ENCODE data around the gene SPINT2.
A peak's percentile ranks its signal among the peaks of the same experiment; 100 is the strongest.

The SPINT2 gene

GRCh38 chr19:38268539-38268938 is 4.2 kb downstream of the SPINT2 start:
- DNase-seq: no peak

- DNase-seq: no peak
Observed at GRCh38 chr19:38270587-38271167, 6.3 kb downstream of the SPINT2 start.

- no peak for DNase-seq
Observed at GRCh38 chr19:38273499-38273898, 9.1 kb downstream of the SPINT2 start.

GRCh38 chr19:38274739-38275138 is 10.4 kb downstream of the SPINT2 start:
- peak; percentile 63 to 70 for DNase-seq

- no peak for DNase-seq
Observed at GRCh38 chr19:38276942-38277517, 12.7 kb downstream of the SPINT2 start.

- no peak for DNase-seq
Observed at GRCh38 chr19:38277549-38277948, 13.2 kb downstream of the SPINT2 start.

GRCh38 chr19:38277969-38278680 is 13.8 kb downstream of the SPINT2 start:
- no peak for DNase-seq

- no peak for DNase-seq
Observed at GRCh38 chr19:38278751-38279150, 14.4 kb downstream of the SPINT2 start.

GRCh38 chr19:38280030-38280921 is 15.9 kb downstream of the SPINT2 start:
- no peak for DNase-seq

GRCh38 chr19:38281811-38282566 is 17.6 kb downstream of the SPINT2 start:
- no peak for DNase-seq

- no peak for DNase-seq
Observed at GRCh38 chr19:38283271-38283670, 18.9 kb downstream of the SPINT2 start.

- peak in 1 of 2 donors; percentile 13 for DNase-seq
Observed at GRCh38 chr19:38284422-38284821, 20.0 kb downstream of the SPINT2 start.

GRCh38 chr19:38285567-38285966 is 21.2 kb downstream of the SPINT2 start:
- DNase-seq: no peak

- DNase-seq: peak in 1 of 2 donors; percentile 29
Observed at GRCh38 chr19:38287604-38288003, 23.2 kb downstream of the SPINT2 start.

- no peak for DNase-seq
Observed at GRCh38 chr19:38288123-38288855, 23.9 kb downstream of the SPINT2 start.

- no peak for DNase-seq
Observed at GRCh38 chr19:38289955-38290354, 25.6 kb downstream of the SPINT2 start.

GRCh38 chr19:38290631-38291147 is 26.3 kb downstream of the SPINT2 start:
- DNase-seq: no peak

- DNase-seq: no peak
Observed at GRCh38 chr19:38291855-38292254, 27.5 kb downstream of the SPINT2 start.

GRCh38 chr19:38293281-38293680 is 28.9 kb downstream of the SPINT2 start:
- DNase-seq: no peak

GRCh38 chr19:38294090-38294489 is 29.7 kb downstream of the SPINT2 start:
- peak in 1 of 2 donors; percentile 18 for DNase-seq

All from hippocampal formation (tissue), 2 donors.